GM21367 (cell line): ENCODE results near the gene SLC22A4.

Source experiments
- ATAC-seq: cut with Tn5 transposase; IDR thresholded peaks from one replicate; pipeline ENCODE4 v1.9.1; 2021; ENCODE audit not compliant: unreplicated experiment

SLC22A4 gene

GRCh38 chr5:132371603-132371994 lies 77.4 kb downstream of the SLC22A4 start:
- no peak for ATAC-seq

GRCh38 chr5:132372127-132372526 lies 77.9 kb downstream of the SLC22A4 start:
- ATAC-seq = no peak

- ATAC-seq = no peak
Observed at GRCh38 chr5:132372542-132372941, 78.3 kb downstream of the SLC22A4 start.

- ATAC-seq = no peak
Observed at GRCh38 chr5:132375957-132376356, 81.8 kb downstream of the SLC22A4 start.

- no peak for ATAC-seq
Observed at GRCh38 chr5:132376694-132377641, 82.8 kb downstream of the SLC22A4 start.

- no peak for ATAC-seq
Observed at GRCh38 chr5:132377738-132378137, 83.5 kb downstream of the SLC22A4 start.

- ATAC-seq = no peak
Observed at GRCh38 chr5:132378580-132378979, 84.4 kb downstream of the SLC22A4 start.

- no peak for ATAC-seq
Observed at GRCh38 chr5:132380047-132380446, 85.9 kb downstream of the SLC22A4 start.

- no peak for ATAC-seq
Observed at GRCh38 chr5:132380741-132381140, 86.5 kb downstream of the SLC22A4 start.

- ATAC-seq = no peak
Observed at GRCh38 chr5:132381614-132382013, 87.4 kb downstream of the SLC22A4 start.

- ATAC-seq = no peak
Observed at GRCh38 chr5:132383261-132383660, 89.1 kb downstream of the SLC22A4 start.

GRCh38 chr5:132383984-132384383 lies 89.8 kb downstream of the SLC22A4 start:
- ATAC-seq = no peak

GRCh38 chr5:132384506-132385050 lies 90.4 kb downstream of the SLC22A4 start:
- no peak for ATAC-seq

GRCh38 chr5:132385326-132386105 lies 91.3 kb downstream of the SLC22A4 start:
- ATAC-seq = no peak

GRCh38 chr5:132386644-132387286 lies 92.6 kb downstream of the SLC22A4 start:
- peak; percentile 69 for ATAC-seq

- ATAC-seq = no peak
Observed at GRCh38 chr5:132387640-132388117, 93.5 kb downstream of the SLC22A4 start.

- no peak for ATAC-seq
Observed at GRCh38 chr5:132388244-132389050, 94.3 kb downstream of the SLC22A4 start.

- ATAC-seq = no peak
Observed at GRCh38 chr5:132389051-132389331, 94.8 kb downstream of the SLC22A4 start.

- no peak for ATAC-seq
Observed at GRCh38 chr5:132389585-132390286, 95.5 kb downstream of the SLC22A4 start.

- ATAC-seq = no peak
Observed at GRCh38 chr5:132391247-132391646, 97.1 kb downstream of the SLC22A4 start.
